ENCODE measurements around the gene PRSS22.

- TF ChIP-seq CTCF (IDR thresholded peaks at IDR 0.05) (no peak), ZBTB43 (CRISPR knock-in tag; IDR thresholded peaks at IDR 0.05) (no peak), ATF3 (CRISPR knock-in tag; conservative IDR thresholded peaks at IDR 0.05) (no peak), JUN (CRISPR knock-in tag; IDR thresholded peaks at IDR 0.05) (no peak), MAX (CRISPR knock-in tag; IDR thresholded peaks at IDR 0.05) (no peak), E2F1 (CRISPR knock-in tag; IDR thresholded peaks at IDR 0.05) (no peak), ZNF121 (CRISPR knock-in tag; IDR thresholded peaks at IDR 0.05) (no peak)
Observed at GRCh38 chr16:2840914-2841313, 17.1 kb downstream of the PRSS22 start.

Measured in WTC11 (cell line).